Retinal pigment epithelial cell (primary cell): ENCODE results near the gene KLHL5.

Experiments
- DNase-seq: peaks from one replicate; pipeline ENCODE4 v3.0.0-alpha.2; 2010; ENCODE audit warnings: low read depth
- H3K4me3 ChIP-seq: 2 replicates; pipeline ENCODE4 v1.5.1; 2011; ENCODE audit warnings: mild to moderate bottlenecking, low read length, control low read depth, moderate library complexity
- TF ChIP-seq, protein P1 (sequence below): conservative IDR thresholded peaks from 2 replicates; pipeline ENCODE4 v1.5.1; 2011; ENCODE audit warnings: low read depth, low read length, control low read depth, inconsistent platforms

KLHL5 gene

DNA sequence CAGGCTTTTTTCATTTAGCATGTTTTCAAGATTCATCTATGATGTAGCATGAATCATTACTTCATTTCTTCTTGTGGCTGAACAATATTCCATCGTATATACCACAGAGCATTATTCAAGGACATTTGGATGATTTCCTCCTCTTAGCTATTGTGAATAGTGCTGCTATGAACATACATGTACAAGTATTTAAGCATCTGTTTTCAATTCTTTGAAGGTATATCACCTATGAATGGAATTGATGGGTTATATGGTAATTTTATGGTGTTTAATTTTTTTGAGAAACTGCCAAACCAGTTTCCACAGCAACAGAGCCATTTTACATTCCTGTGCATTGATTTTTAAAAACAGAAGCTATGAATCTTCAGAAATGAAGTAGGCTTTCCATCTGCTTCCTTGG lies 84.2 kb downstream of the KLHL5 start:
- TF ChIP-seq, protein P1, sequence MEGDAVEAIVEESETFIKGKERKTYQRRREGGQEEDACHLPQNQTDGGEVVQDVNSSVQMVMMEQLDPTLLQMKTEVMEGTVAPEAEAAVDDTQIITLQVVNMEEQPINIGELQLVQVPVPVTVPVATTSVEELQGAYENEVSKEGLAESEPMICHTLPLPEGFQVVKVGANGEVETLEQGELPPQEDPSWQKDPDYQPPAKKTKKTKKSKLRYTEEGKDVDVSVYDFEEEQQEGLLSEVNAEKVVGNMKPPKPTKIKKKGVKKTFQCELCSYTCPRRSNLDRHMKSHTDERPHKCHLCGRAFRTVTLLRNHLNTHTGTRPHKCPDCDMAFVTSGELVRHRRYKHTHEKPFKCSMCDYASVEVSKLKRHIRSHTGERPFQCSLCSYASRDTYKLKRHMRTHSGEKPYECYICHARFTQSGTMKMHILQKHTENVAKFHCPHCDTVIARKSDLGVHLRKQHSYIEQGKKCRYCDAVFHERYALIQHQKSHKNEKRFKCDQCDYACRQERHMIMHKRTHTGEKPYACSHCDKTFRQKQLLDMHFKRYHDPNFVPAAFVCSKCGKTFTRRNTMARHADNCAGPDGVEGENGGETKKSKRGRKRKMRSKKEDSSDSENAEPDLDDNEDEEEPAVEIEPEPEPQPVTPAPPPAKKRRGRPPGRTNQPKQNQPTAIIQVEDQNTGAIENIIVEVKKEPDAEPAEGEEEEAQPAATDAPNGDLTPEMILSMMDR = no peak
- no peak overlapping the region for H3K4me3 ChIP-seq
- no peak for DNase-seq

DNA sequence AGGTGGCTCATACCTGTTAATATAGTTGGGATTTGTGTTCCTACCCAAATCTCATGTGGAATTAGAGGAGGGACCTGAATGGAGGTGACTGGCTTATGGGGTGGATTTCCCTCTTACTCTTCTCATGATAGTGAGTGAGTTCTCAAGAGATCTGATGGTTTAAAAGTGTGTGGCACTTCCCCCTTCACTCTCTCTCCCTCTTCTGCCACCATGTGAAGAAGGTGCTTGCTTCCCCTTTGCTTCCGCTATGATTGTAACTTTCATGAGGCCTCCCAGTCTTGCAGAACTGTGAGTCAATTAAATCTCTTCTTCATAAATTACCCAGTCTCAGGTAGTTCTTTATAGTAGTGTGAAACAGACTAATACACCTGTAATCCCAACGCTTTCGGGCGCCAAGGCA lies 92.0 kb downstream of the KLHL5 start:
- TF ChIP-seq, protein P1 = no peak
- no peak overlapping the region for H3K4me3 ChIP-seq
- DNase-seq = no peak

DNA sequence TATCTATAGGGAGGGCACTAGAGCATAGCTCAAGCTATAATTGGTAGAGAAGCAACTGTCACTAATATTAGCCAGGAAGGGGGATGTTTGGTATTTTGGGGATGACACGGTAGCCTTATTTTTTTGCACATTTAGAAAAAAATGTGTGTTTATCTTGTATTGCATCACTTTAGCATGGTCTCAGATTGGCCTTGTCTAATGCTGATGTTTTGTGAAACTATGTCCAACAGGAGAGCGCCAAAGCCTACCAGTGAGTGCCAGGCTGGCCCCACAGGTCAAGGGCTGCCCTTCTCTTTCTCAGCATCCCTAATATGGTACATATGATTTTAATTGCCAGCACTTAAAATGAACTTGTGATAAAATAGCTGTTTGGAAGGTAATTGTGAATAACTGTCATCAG lies 95.5 kb downstream of the KLHL5 start:
- TF ChIP-seq, protein P1 = no peak
- H3K4me3 ChIP-seq = no peak overlapping the region
- no peak for DNase-seq

DNA sequence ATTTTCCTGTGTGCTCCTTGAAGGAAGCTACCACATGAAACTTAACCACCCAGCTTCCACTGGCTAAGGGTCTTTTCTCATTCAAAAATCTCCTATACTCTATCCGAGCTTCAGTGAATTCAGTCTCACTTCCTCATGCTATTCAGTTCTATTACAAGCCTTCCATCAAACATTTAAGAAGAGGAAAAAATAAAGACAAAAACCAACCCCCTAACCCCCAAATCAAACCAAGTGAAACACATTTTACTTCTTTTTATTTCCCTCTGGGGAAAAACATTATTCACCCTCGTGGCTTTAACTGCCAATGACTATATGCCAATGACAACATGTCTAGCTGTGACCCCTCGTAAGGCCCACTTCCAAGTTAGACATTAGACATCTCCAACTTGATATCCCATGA lies 104.1 kb downstream of the KLHL5 start:
- TF ChIP-seq, protein P1 = no peak

DNA sequence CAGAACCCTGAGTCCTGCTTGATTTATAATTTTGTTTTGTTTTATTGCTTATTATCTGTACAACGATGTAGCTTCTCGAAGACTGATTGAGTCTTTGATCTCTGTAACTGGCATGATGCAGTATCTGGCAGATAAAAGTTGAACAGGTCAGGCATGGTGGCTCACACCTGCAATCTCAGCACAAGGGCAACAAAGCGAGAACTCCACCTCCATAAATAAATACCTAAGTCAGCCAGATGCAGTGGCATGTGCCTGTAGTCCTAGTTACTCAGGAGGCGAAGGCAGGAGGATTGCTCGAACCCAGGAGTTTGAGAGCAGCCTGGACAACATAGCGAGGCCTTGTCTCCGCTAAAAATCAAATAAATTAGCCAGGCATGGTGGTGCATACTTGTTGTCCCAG lies 104.6 kb downstream of the KLHL5 start:
- no peak for DNase-seq
- TF ChIP-seq, protein P1 = no peak
- H3K4me3 ChIP-seq = no peak overlapping the region

More for the DNA sequence above, 104.1 kb downstream of the KLHL5 start:
- no peak for DNase-seq
- no peak overlapping the region for H3K4me3 ChIP-seq

DNA sequence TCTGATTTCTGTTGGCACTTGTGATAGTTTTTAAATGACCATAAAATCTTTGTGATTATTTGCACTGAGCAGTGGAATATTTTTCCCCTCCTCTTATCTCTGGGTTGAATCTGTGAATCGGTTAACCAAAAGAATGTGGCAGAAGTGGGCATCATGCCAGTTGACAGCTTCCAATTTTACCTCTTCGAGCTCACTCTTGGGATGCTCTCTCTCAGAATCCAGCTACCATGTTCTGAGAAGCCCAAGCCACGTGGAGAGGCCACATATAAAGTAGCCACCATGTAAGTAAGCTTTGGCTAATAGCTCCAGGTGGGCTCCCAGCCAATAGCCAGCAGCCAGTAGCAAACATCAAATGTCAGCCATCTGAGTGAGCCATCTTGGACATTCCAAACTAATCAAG lies 107.4 kb downstream of the KLHL5 start:
- no peak overlapping the region for H3K4me3 ChIP-seq
- TF ChIP-seq, protein P1 = no peak
- DNase-seq = no peak

DNA sequence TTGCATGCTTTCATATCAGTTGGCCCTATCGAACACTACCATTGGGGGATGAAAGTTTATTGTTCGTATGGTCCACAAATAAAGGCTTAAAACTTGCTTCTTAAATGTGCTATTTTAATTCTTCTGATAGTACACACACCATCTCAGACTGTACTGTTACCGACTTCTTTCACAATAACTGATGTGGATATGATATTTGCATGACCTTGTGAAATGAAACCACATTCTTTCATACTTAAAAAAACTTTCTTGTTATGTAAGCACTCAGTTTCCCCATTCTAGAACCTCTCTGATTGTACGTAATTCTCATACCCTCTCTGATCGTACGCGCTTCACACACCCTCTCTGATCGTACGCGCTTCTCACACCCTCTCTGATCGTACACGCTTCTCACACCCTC lies 108.3 kb downstream of the KLHL5 start:
- TF ChIP-seq, protein P1 = no peak
- DNase-seq = no peak
- H3K4me3 ChIP-seq = no peak overlapping the region
